Astrocyte (in vitro differentiated cells and primary cell): ENCODE data around the gene TRMT44. TPM values are rescaled to one million over a fixed set of nuclear protein-coding genes. Genes with fewer than 3 reads are reported as not detected.

Experiments
- DNase-seq: peaks from one replicate; pipeline ENCODE4 v3.0.0-alpha.2; 2010; ENCODE audit warnings: low read depth
- FAIRE-seq: peaks from 2 replicates; lab custom pipeline; 2011; peaks lifted over from hg19 to GRCh38; lab: Jason Lieb, UNC
- H2AFZ ChIP-seq: 2 replicates; pipeline ENCODE4 v1.6.0; 2012; ENCODE audit warnings: low read depth, low read length, inconsistent platforms
- H3K27ac ChIP-seq: 2 replicates; pipeline ENCODE4 v1.5.1; 2011; ENCODE audit warnings: low read depth, low read length, inconsistent platforms
- H3K27me3 ChIP-seq: 2 replicates; pipeline ENCODE4 v1.6.0; 2011; ENCODE audit warnings: low read length, inconsistent platforms; ENCODE audit not compliant: insufficient read depth
- H3K36me3 ChIP-seq: 2 replicates; pipeline ENCODE4 v1.5.1; 2011; ENCODE audit warnings: low read length, inconsistent platforms; ENCODE audit not compliant: insufficient read depth
- H3K4me1 ChIP-seq: 2 replicates; pipeline ENCODE4 v1.5.1; 2011; ENCODE audit warnings: low read length, inconsistent platforms; ENCODE audit not compliant: insufficient read depth
- H3K4me2 ChIP-seq: 2 replicates; pipeline ENCODE4 v1.6.0; 2012; ENCODE audit warnings: low read length, inconsistent platforms
- H3K4me3 ChIP-seq: 2 replicates; pipeline ENCODE4 v1.5.1; 2011; ENCODE audit warnings: low read depth, mild to moderate bottlenecking, low read length, inconsistent platforms; ENCODE audit not compliant: insufficient read depth
- H3K79me2 ChIP-seq: 2 replicates; pipeline ENCODE4 v1.6.0; 2012; ENCODE audit warnings: mild to moderate bottlenecking, low read length, inconsistent platforms; ENCODE audit not compliant: insufficient read depth
- H3K9ac ChIP-seq: 2 replicates; pipeline ENCODE4 v1.6.0; 2012; ENCODE audit warnings: mild to moderate bottlenecking, low read length, inconsistent platforms
- H3K9me3 ChIP-seq: 2 replicates; pipeline ENCODE4 v1.5.1; 2012; ENCODE audit warnings: low read depth, mild to moderate bottlenecking, low read length, inconsistent platforms; ENCODE audit not compliant: insufficient read depth
- H4K20me1 ChIP-seq: 2 replicates; pipeline ENCODE4 v1.6.0; 2012; ENCODE audit warnings: low read length, inconsistent platforms; ENCODE audit not compliant: insufficient read depth
- H3K27ac Mint-ChIP-seq: one replicate; pipeline ENCODE4 v1.8.0; 2021; ENCODE audit warnings: mild to moderate bottlenecking, mixed read lengths; ENCODE audit not compliant: unreplicated experiment
- H3K27me3 Mint-ChIP-seq: one replicate; pipeline ENCODE4 v1.8.0; 2021; ENCODE audit warnings: low read depth, mixed read lengths; ENCODE audit not compliant: unreplicated experiment
- H3K36me3 Mint-ChIP-seq: one replicate; pipeline ENCODE4 v1.8.0; 2021; ENCODE audit warnings: low read depth, mixed read lengths; ENCODE audit not compliant: unreplicated experiment
- H3K4me1 Mint-ChIP-seq: one replicate; pipeline ENCODE4 v1.8.0; 2021; ENCODE audit warnings: low read depth, mixed read lengths; ENCODE audit not compliant: unreplicated experiment
- H3K4me3 Mint-ChIP-seq: one replicate; pipeline ENCODE4 v1.8.0; 2021; ENCODE audit warnings: mild to moderate bottlenecking, moderate library complexity, mixed read lengths; ENCODE audit not compliant: unreplicated experiment
- H3K9me3 Mint-ChIP-seq: one replicate; pipeline ENCODE4 v1.8.0; 2021; ENCODE audit warnings: mild to moderate bottlenecking, mixed read lengths; ENCODE audit not compliant: unreplicated experiment
- EZH2 ChIP-seq: IDR thresholded peaks from 2 replicates; pipeline ENCODE4 v1.6.1; 2012; ENCODE audit warnings: mild to moderate bottlenecking, low read length, inconsistent platforms; ENCODE audit not compliant: insufficient read depth
- total RNA-seq: library from RNA; stranded (reverse); gene quantifications from 2 replicates; pipeline ENCODE4 v1.2.1, GENCODE V29; 2021
- TF ChIP-seq, protein P1 (sequence below): IDR thresholded peaks from 2 replicates; pipeline ENCODE4 v1.5.1; 2011; ENCODE audit warnings: low read depth, mild to moderate bottlenecking, inconsistent platforms, low read length, moderate library complexity; ENCODE audit not compliant: insufficient read depth

The TRMT44 gene
- total RNA-seq, 1 donor from 2014 or later: 18.0 TPM

DNA sequence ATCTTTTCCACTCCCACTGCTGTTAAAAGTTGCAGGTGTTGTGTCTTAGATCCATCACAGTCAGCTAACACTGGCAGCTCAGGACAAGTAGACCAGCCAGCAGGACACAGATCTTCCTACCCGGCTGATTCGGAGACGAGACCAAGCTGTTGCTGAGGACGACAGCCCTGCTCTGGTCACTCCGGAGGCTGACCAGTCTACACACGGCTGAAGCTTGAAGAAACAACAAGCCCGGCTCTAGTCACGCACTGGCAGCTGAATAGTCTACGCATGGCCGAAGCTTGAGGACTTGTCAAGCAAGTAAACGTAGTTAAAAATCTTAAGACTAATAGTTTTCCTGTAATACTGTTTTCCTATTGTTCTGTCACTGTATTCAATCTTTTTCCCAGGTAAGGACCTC, 1.8 kb upstream of the TRMT44 start:
- no peak overlapping the region for H2AFZ ChIP-seq
- no peak overlapping the region for H3K4me2 ChIP-seq
- no peak overlapping the region for H3K4me3 ChIP-seq
- H3K9ac ChIP-seq: no peak overlapping the region
- H3K36me3 ChIP-seq: no peaks in the 10 kb centered on the region
- DNase-seq: no peak
- no peak overlapping the region for H3K27ac ChIP-seq
- Mint-ChIP-seq H3K36me3 (no peaks in the 10 kb centered on the region), H3K9me3 (no peaks in the 10 kb centered on the region), H3K4me1 (peaks cover 44% of the 10 kb centered on the region), H3K27ac (no peak overlapping the region), H3K27me3 (no peaks in the 10 kb centered on the region), H3K4me3 (peak overlapping the region; percentile 91)
- no peaks in the 10 kb centered on the region for H3K27me3 ChIP-seq
- no peak for TF ChIP-seq EZH2
- TF ChIP-seq, protein P1, sequence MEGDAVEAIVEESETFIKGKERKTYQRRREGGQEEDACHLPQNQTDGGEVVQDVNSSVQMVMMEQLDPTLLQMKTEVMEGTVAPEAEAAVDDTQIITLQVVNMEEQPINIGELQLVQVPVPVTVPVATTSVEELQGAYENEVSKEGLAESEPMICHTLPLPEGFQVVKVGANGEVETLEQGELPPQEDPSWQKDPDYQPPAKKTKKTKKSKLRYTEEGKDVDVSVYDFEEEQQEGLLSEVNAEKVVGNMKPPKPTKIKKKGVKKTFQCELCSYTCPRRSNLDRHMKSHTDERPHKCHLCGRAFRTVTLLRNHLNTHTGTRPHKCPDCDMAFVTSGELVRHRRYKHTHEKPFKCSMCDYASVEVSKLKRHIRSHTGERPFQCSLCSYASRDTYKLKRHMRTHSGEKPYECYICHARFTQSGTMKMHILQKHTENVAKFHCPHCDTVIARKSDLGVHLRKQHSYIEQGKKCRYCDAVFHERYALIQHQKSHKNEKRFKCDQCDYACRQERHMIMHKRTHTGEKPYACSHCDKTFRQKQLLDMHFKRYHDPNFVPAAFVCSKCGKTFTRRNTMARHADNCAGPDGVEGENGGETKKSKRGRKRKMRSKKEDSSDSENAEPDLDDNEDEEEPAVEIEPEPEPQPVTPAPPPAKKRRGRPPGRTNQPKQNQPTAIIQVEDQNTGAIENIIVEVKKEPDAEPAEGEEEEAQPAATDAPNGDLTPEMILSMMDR: no peak
- H3K4me1 ChIP-seq: peaks cover 23% of the 10 kb centered on the region
- FAIRE-seq: no peak
- H3K9me3 ChIP-seq: no peaks in the 10 kb centered on the region
- H4K20me1 ChIP-seq: peaks cover 26% of the 10 kb centered on the region
- H3K79me2 ChIP-seq: peaks cover 63% of the 10 kb centered on the region

DNA sequence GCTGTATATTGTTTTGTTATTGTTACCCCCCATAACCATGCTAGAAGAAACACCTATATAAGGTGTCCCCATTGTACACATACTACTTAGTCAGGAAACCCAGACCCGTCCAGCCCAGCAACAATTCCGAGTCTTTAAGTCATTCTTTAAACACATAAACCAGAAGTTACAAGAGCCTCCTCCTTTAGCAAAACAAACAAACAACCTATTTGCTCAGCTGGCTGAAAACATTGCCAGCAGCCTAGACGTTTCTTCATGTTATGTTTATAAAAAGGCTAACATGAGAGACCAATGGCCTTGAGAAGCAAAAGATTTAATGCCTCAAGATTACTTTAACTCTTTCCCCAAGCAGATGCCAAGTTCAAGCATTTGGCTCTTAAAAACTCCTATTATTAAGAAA, 1.4 kb upstream of the TRMT44 start:
- Histone ChIP-seq H4K20me1 (peaks cover 26% of the 10 kb centered on the region), H3K27me3 (no peaks in the 10 kb centered on the region), H3K36me3 (no peaks in the 10 kb centered on the region), H3K4me1 (peaks cover 23% of the 10 kb centered on the region), H3K79me2 (peaks cover 67% of the 10 kb centered on the region), H3K9ac (no peak overlapping the region), H3K4me3 (no peak overlapping the region), H3K4me2 (peak overlapping the region; percentile 89), H3K27ac (no peak overlapping the region), H3K9me3 (no peaks in the 10 kb centered on the region), H2AFZ (no peak overlapping the region)
- TF ChIP-seq EZH2: no peak
- TF ChIP-seq, protein P1: no peak
- H3K4me3 Mint-ChIP-seq: peak overlapping the region; percentile 91
- DNase-seq (no peak), FAIRE-seq (no peak)
- peaks cover 47% of the 10 kb centered on the region for H3K4me1 Mint-ChIP-seq
- no peaks in the 10 kb centered on the region for H3K9me3 Mint-ChIP-seq
- no peaks in the 10 kb centered on the region for H3K36me3 Mint-ChIP-seq
- H3K27me3 Mint-ChIP-seq: no peaks in the 10 kb centered on the region
- H3K27ac Mint-ChIP-seq: no peak overlapping the region

DNA sequence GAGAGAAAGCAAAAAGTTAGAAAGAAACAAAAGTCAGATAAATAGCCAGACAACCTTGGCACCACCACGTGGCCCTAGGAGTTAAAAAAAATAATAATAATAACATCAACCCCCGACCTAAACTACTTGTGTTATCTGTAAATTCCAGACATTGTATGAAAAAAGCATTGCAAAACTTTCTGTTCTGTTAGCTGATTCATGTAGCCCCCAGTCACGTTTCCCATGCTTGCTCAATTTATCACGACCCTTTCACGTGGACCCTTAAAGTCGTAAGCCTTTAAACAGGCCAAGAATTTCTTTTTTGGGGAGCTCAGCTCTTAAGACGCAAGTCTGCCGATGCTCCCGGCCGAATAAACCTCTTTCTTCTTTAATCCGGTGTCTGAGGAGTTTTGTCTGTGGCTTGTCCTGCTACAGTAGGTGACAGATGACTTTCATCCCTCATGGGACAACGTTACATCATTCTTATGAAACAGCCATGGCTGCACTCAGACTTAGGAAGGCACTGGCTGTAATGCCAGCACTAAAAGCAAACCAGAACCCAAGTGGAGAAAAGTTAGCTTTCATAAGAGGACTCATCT, 574 bp upstream of the TRMT44 start:
- no peaks in the 10 kb centered on the region for H3K9me3 ChIP-seq
- no peaks in the 10 kb centered on the region for H3K27me3 ChIP-seq
- H3K27ac ChIP-seq: peak overlapping the region; percentile 95
- Mint-ChIP-seq H3K4me1 (peaks cover 49% of the 10 kb centered on the region), H3K4me3 (peak overlapping the region; percentile 91), H3K36me3 (no peaks in the 10 kb centered on the region), H3K27me3 (no peaks in the 10 kb centered on the region), H3K27ac (peak overlapping the region; percentile 99), H3K9me3 (no peaks in the 10 kb centered on the region)
- no peak for DNase-seq
- no peak for TF ChIP-seq EZH2
- TF ChIP-seq, protein P1: no peak
- H2AFZ ChIP-seq: peak overlapping the region; percentile 92
- H3K36me3 ChIP-seq: no peaks in the 10 kb centered on the region
- peak overlapping the region; percentile 89 for H3K4me2 ChIP-seq
- peaks cover 26% of the 10 kb centered on the region for H4K20me1 ChIP-seq
- peak overlapping the region; percentile 88 for H3K4me3 ChIP-seq
- FAIRE-seq: no peak
- peaks cover 75% of the 10 kb centered on the region for H3K79me2 ChIP-seq
- peaks cover 23% of the 10 kb centered on the region for H3K4me1 ChIP-seq
- H3K9ac ChIP-seq: peak overlapping the region; percentile 91
